GM10847 (cell line): ENCODE measurements around the gene RGL1.

Experiments used
- POLR2A ChIP-seq: IDR thresholded peaks from 2 replicates; pipeline ENCODE4 v1.6.1; 2011; ENCODE audit not compliant: insufficient read length; ENCODE audit errors: extremely low read depth

The RGL1 gene

GRCh38 chr1:183804916-183805841, at the start of gene RGL1:
RGL1 (plus strand) TSS chr1:183805120; CDS start chr1:183805298, 178 bp downstream.
- TF ChIP-seq POLR2A: peak; percentile 48

GRCh38 chr1:183756326-183756725, 48.6 kb upstream of the RGL1 start:
- no peak for TF ChIP-seq POLR2A

- no peak for TF ChIP-seq POLR2A
Observed at GRCh38 chr1:183757061-183757460, 47.9 kb upstream of the RGL1 start.

GRCh38 chr1:183758913-183759312, 46.0 kb upstream of the RGL1 start:
- no peak for TF ChIP-seq POLR2A

GRCh38 chr1:183760661-183761060, 44.3 kb upstream of the RGL1 start:
- no peak for TF ChIP-seq POLR2A

GRCh38 chr1:183761871-183762270, 43.0 kb upstream of the RGL1 start:
- no peak for TF ChIP-seq POLR2A

GRCh38 chr1:183764981-183765380, 39.9 kb upstream of the RGL1 start:
- TF ChIP-seq POLR2A: no peak

- TF ChIP-seq POLR2A: no peak
Observed at GRCh38 chr1:183769956-183770815, 34.7 kb upstream of the RGL1 start.

GRCh38 chr1:183770816-183771128, 34.1 kb upstream of the RGL1 start:
- TF ChIP-seq POLR2A: no peak

- TF ChIP-seq POLR2A: no peak
Observed at GRCh38 chr1:183773482-183774274, 31.2 kb upstream of the RGL1 start.

- TF ChIP-seq POLR2A: no peak
Observed at GRCh38 chr1:183774938-183775337, 30.0 kb upstream of the RGL1 start.

- TF ChIP-seq POLR2A: no peak
Observed at GRCh38 chr1:183776731-183777130, 28.2 kb upstream of the RGL1 start.

- no peak for TF ChIP-seq POLR2A
Observed at GRCh38 chr1:183777328-183777727, 27.6 kb upstream of the RGL1 start.

GRCh38 chr1:183778045-183778444, 26.9 kb upstream of the RGL1 start:
- TF ChIP-seq POLR2A: no peak
